Adrenal gland (tissue), 5 donors: Measurements from ENCODE around the gene ZNF341.

ENCODE experiments used
- POLR2A ChIP-seq, 2 donors: fragments of 450-650 bp; IDR thresholded peaks; one replicate each; pipeline ENCODE4 v1.6.1; 2017; ENCODE audit warnings: antibody characterized with exemption in 2 of 2, mild to moderate bottlenecking in 2 of 2, moderate library complexity in 1 of 2
- TF ChIP-seq, protein P1 (sequence below), 6 experiments: fragments of 450-650 bp in 4 of 6; fragments of 200-600 bp in 2 of 6; sonication (generic) in 1 of 6; IDR thresholded peaks; 1 replicate in 5 of 6; 2 replicates in 1 of 6; pipeline versions ENCODE4 v1.5.1 to v1.8.0; 2016 to 2021; ENCODE audit warnings: antibody characterized with exemption in 6 of 6, mild to moderate bottlenecking in 2 of 6, moderate library complexity in 1 of 6
- donor health status: DM: no; HTN: no; CAD: no.

DNA sequence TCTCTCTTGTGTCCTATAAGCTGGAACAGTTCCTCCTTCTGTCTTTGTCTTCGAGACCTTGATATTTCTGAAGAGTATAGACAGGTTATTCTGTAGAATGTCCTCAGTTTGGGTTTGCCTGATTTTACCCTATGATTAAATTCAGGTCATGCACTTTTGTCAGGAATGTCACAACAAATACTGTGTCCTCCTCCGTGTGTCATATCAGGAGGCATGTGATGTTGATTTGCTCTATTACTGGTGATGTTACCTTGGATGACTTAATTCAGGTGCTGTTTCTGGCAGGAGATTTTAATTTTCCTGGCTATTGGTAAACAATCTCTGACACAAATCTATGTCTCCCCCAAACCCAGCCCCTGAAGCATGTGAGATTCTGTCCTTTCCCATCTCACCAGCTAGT lies 46.0 kb downstream of the ZNF341 start:
- TF ChIP-seq, protein P1, sequence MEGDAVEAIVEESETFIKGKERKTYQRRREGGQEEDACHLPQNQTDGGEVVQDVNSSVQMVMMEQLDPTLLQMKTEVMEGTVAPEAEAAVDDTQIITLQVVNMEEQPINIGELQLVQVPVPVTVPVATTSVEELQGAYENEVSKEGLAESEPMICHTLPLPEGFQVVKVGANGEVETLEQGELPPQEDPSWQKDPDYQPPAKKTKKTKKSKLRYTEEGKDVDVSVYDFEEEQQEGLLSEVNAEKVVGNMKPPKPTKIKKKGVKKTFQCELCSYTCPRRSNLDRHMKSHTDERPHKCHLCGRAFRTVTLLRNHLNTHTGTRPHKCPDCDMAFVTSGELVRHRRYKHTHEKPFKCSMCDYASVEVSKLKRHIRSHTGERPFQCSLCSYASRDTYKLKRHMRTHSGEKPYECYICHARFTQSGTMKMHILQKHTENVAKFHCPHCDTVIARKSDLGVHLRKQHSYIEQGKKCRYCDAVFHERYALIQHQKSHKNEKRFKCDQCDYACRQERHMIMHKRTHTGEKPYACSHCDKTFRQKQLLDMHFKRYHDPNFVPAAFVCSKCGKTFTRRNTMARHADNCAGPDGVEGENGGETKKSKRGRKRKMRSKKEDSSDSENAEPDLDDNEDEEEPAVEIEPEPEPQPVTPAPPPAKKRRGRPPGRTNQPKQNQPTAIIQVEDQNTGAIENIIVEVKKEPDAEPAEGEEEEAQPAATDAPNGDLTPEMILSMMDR (IDR thresholded peaks at IDR 0.05): no peak
- TF ChIP-seq POLR2A (IDR thresholded peaks at IDR 0.05): no peak
